Measurements from ENCODE around the gene RNF214.

GRCh38 chr11:117296881-117297280 lies 64.4 kb downstream of the RNF214 start:
- TF ChIP-seq EZH2 (IDR thresholded peaks at IDR 0.05; ENCODE audit: low read depth) (no peak), CTCF (conservative IDR thresholded peaks at IDR 0.05) (no peak)
